GOT3 (cell line): ENCODE measurements around the gene AIF1L.
"Not testable (repeated sequence)": the region's sequence is repeated elsewhere in the genome, so short reads cannot be mapped to it uniquely, and the experiment has no call there.

Experiments used
- DNase-seq: peaks from one replicate; lab custom pipeline; 2025; ENCODE audit warnings: mixed read lengths; lab: John Stamatoyannopoulos, UW

The AIF1L gene

GRCh38 chr9:131099102-131099606 is 2.8 kb downstream of the AIF1L start:
- no peak for DNase-seq

- DNase-seq: not testable (repeated sequence)
Observed at GRCh38 chr9:131099845-131100244, 3.5 kb downstream of the AIF1L start.

GRCh38 chr9:131100445-131100844 is 4.1 kb downstream of the AIF1L start:
- no peak for DNase-seq

GRCh38 chr9:131101207-131101964 is 5.1 kb downstream of the AIF1L start:
- no peak for DNase-seq

- DNase-seq: no peak
Observed at GRCh38 chr9:131103024-131103423, 6.7 kb downstream of the AIF1L start.

- no peak for DNase-seq
Observed at GRCh38 chr9:131103535-131103934, 7.2 kb downstream of the AIF1L start.

- DNase-seq: no peak
Observed at GRCh38 chr9:131104016-131104740, 7.8 kb downstream of the AIF1L start.

GRCh38 chr9:131105952-131106351 is 9.6 kb downstream of the AIF1L start:
- DNase-seq: no peak

GRCh38 chr9:131107760-131108159 is 11.4 kb downstream of the AIF1L start:
- no peak for DNase-seq

- no peak for DNase-seq
Observed at GRCh38 chr9:131111186-131111853, 15.0 kb downstream of the AIF1L start.

- no peak for DNase-seq
Observed at GRCh38 chr9:131111854-131112311, 15.6 kb downstream of the AIF1L start.

GRCh38 chr9:131112374-131113154 is 16.2 kb downstream of the AIF1L start:
- no peak for DNase-seq

GRCh38 chr9:131113655-131114054 is 17.3 kb downstream of the AIF1L start:
- DNase-seq: no peak

- no peak for DNase-seq
Observed at GRCh38 chr9:131114084-131114535, 17.8 kb downstream of the AIF1L start.

- DNase-seq: not testable (repeated sequence)
Observed at GRCh38 chr9:131115360-131115742, 19.0 kb downstream of the AIF1L start.

- no peak for DNase-seq
Observed at GRCh38 chr9:131116281-131117120, 20.2 kb downstream of the AIF1L start.

- DNase-seq: no peak
Observed at GRCh38 chr9:131117121-131117761, 20.9 kb downstream of the AIF1L start.

GRCh38 chr9:131117762-131118145 is 21.4 kb downstream of the AIF1L start:
- no peak for DNase-seq

GRCh38 chr9:131119600-131119999 is 23.3 kb downstream of the AIF1L start:
- no peak for DNase-seq

- no peak for DNase-seq
Observed at GRCh38 chr9:131120620-131121228, 24.4 kb downstream of the AIF1L start.
